H1 (cell line): ENCODE data around the gene ICAM3.
A peak's percentile ranks its signal among the peaks of the same experiment; 100 is the strongest.

ENCODE experiments used
- BRCA1 ChIP-seq: IDR thresholded peaks from 2 replicates; pipeline ENCODE4 v1.6.1; 2012; ENCODE audit warnings: low read depth, low read length, improper control_type of control experiment
- EZH2 ChIP-seq: fragments of 200-600 bp; sonication (generic); IDR thresholded peaks from 2 replicates; pipeline ENCODE4 v1.7.1; 2012; ENCODE audit warnings: low read depth, mild to moderate bottlenecking, moderate library complexity, low read length, inconsistent platforms; ENCODE audit not compliant: severe bottlenecking
- JUN ChIP-seq: IDR thresholded peaks from 2 replicates; pipeline ENCODE4 v1.6.1; 2011; ENCODE audit warnings: low read depth, mild to moderate bottlenecking, improper control_type of control experiment, low read length
- MAFK ChIP-seq: IDR thresholded peaks from 2 replicates; pipeline ENCODE4 v1.6.1; 2012; ENCODE audit warnings: low read depth, mild to moderate bottlenecking, improper control_type of control experiment, low read length
- TAF1 ChIP-seq: IDR thresholded peaks from 2 replicates; pipeline ENCODE4 v1.6.1; 2011; ENCODE audit warnings: mild to moderate bottlenecking, low read depth, low read length
- TF ChIP-seq, protein P1 (sequence below), 3 experiments: IDR thresholded peaks; 1 replicate in 2 of 3; 2 replicates in 1 of 3; pipeline versions ENCODE4 v1.5.1 to v1.6.1; 2011; ENCODE audit warnings: low read length in 3 of 3, mild to moderate bottlenecking in 3 of 3, inconsistent platforms in 2 of 3, low read depth in 1 of 3, moderate library complexity in 1 of 3; ENCODE audit not compliant: insufficient read depth in 1 of 3; ENCODE audit errors: control extremely low read depth in 1 of 3

- no peak for TF ChIP-seq JUN
- TF ChIP-seq, protein P1, sequence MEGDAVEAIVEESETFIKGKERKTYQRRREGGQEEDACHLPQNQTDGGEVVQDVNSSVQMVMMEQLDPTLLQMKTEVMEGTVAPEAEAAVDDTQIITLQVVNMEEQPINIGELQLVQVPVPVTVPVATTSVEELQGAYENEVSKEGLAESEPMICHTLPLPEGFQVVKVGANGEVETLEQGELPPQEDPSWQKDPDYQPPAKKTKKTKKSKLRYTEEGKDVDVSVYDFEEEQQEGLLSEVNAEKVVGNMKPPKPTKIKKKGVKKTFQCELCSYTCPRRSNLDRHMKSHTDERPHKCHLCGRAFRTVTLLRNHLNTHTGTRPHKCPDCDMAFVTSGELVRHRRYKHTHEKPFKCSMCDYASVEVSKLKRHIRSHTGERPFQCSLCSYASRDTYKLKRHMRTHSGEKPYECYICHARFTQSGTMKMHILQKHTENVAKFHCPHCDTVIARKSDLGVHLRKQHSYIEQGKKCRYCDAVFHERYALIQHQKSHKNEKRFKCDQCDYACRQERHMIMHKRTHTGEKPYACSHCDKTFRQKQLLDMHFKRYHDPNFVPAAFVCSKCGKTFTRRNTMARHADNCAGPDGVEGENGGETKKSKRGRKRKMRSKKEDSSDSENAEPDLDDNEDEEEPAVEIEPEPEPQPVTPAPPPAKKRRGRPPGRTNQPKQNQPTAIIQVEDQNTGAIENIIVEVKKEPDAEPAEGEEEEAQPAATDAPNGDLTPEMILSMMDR (IDR thresholded peaks at IDR 0.05; ENCODE audit: control extremely low read depth in 1 of 3, insufficient read depth in 1 of 3, low read depth in 1 of 3, low read length in 3 of 3): no peak
- no peak for TF ChIP-seq EZH2
- no peak for TF ChIP-seq BRCA1
- TF ChIP-seq TAF1: peak; percentile 82; the same call in 1 of the 2 replicates
- no peak for TF ChIP-seq MAFK
These were observed 41.1 kb upstream of the ICAM3 start, which contains the start of gene TYK2 for GRCh38 chr19:10380313-10381102.
